Osteoblast (primary cell): Measurements from ENCODE around the gene DHRS13. TPM values are rescaled to one million over a fixed set of nuclear protein-coding genes. Genes with fewer than 3 reads are reported as not detected.
"Not testable (repeated sequence)": the region's sequence is repeated elsewhere in the genome, so short reads cannot be mapped to it uniquely, and the experiment has no call there.

Source experiments
- DNase-seq: peaks from one replicate; pipeline ENCODE4 v3.0.0; 2011; ENCODE audit warnings: low spot score, mixed read lengths; ENCODE audit not compliant: insufficient read length; ENCODE audit errors: missing footprints
- H2AFZ ChIP-seq: 2 replicates; pipeline ENCODE4 v1.6.0; 2011; ENCODE audit warnings: mild to moderate bottlenecking, low read length
- H3K27ac ChIP-seq: 2 replicates; pipeline ENCODE4 v1.5.1; 2011; ENCODE audit warnings: mild to moderate bottlenecking, low read depth, low read length, moderate library complexity
- H3K27me3 ChIP-seq: 2 replicates; pipeline ENCODE4 v1.6.0; 2012; ENCODE audit warnings: mild to moderate bottlenecking, control low read depth, inconsistent platforms, low read length, moderate library complexity; ENCODE audit not compliant: insufficient read depth
- H3K36me3 ChIP-seq: 2 replicates; pipeline ENCODE4 v1.5.1; 2011; ENCODE audit warnings: mild to moderate bottlenecking, low read length, control low read depth, moderate library complexity; ENCODE audit not compliant: insufficient read depth
- H3K4me1 ChIP-seq: 2 replicates; pipeline ENCODE4 v1.5.1; 2011; ENCODE audit warnings: mild to moderate bottlenecking, low read length, control low read depth, moderate library complexity; ENCODE audit not compliant: insufficient read depth
- H3K4me2 ChIP-seq: 2 replicates; pipeline ENCODE4 v1.6.0; 2011; ENCODE audit warnings: mild to moderate bottlenecking, low read length; ENCODE audit not compliant: insufficient read depth
- H3K4me3 ChIP-seq: fragments of 200-600 bp; sonication (generic); 3 replicates; pipeline ENCODE4 v1.5.1; 2012; ENCODE audit warnings: mild to moderate bottlenecking, low read length, inconsistent platforms; ENCODE audit not compliant: insufficient read depth
- H3K79me2 ChIP-seq: 2 replicates; pipeline ENCODE4 v1.6.0; 2012; ENCODE audit warnings: mild to moderate bottlenecking, low read length, control low read depth, inconsistent platforms; ENCODE audit not compliant: insufficient read depth
- H3K9me3 ChIP-seq: 2 replicates; pipeline ENCODE4 v1.5.1; 2011; ENCODE audit warnings: low read depth, low read length, control low read depth
- H4K20me1 ChIP-seq: 2 replicates; pipeline ENCODE4 v1.6.0; 2012; ENCODE audit warnings: mild to moderate bottlenecking, low read length, control low read depth; ENCODE audit not compliant: insufficient read depth
- CTCF ChIP-seq: IDR thresholded peaks from 2 replicates; pipeline ENCODE4 v1.5.1; 2011; ENCODE audit warnings: mild to moderate bottlenecking, low read depth, low read length, moderate library complexity; ENCODE audit errors: extremely low read depth
- total RNA-seq: library from RNA; depleted of rRNA; stranded (reverse); fragments of >200 nt; gene quantifications from 2 replicates; pipeline ENCODE4 v1.2.3, GENCODE V29; 2012

DHRS13 gene
- total RNA-seq, 1 donor: 6.2 TPM

GRCh38 chr17:28940142-28940541 is 37.3 kb upstream of the DHRS13 start:
- peaks cover 14% of the 10 kb centered on the region for H3K36me3 ChIP-seq
- H3K4me3 ChIP-seq: no peak overlapping the region
- H4K20me1 ChIP-seq: peaks cover 76% of the 10 kb centered on the region
- H2AFZ ChIP-seq: no peak overlapping the region
- H3K27me3 ChIP-seq: no peaks in the 10 kb centered on the region
- DNase-seq: no peak
- no peak overlapping the region for H3K27ac ChIP-seq
- TF ChIP-seq CTCF: no peak
- peaks cover 30% of the 10 kb centered on the region for H3K4me1 ChIP-seq
- no peak overlapping the region for H3K4me2 ChIP-seq
- H3K9me3 ChIP-seq: no peaks in the 10 kb centered on the region
- H3K79me2 ChIP-seq: peaks cover 100% of the 10 kb centered on the region

DNA sequence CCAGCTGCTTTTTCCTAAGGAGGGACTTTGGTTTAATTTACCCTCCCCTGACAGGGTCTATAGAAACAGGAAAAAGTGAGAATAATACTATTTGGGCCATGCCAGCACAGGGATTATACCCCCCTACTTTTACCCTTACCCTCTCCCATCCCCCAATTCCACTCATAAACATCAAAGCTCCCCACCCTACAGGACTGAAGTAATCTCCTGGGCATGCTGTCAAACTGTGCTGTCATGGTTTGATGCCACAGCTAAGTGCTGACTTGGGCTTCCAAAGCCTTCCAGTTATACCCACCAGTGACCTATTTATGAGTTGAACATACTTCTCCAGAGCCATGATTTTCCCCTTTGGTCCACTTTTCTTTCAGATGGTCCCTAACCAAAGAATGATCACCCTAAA is 35.7 kb upstream of the DHRS13 start:
- Histone ChIP-seq H3K4me3 (no peak overlapping the region), H3K79me2 (peaks cover 98% of the 10 kb centered on the region), H3K4me2 (no peak overlapping the region), H2AFZ (no peak overlapping the region), H4K20me1 (peaks cover 81% of the 10 kb centered on the region), H3K4me1 (peaks cover 25% of the 10 kb centered on the region), H3K27ac (peak overlapping the region; percentile 32), H3K36me3 (peaks cover 14% of the 10 kb centered on the region), H3K9me3 (no peaks in the 10 kb centered on the region), H3K27me3 (no peaks in the 10 kb centered on the region)
- DNase-seq: no peak
- no peak for TF ChIP-seq CTCF

DNA sequence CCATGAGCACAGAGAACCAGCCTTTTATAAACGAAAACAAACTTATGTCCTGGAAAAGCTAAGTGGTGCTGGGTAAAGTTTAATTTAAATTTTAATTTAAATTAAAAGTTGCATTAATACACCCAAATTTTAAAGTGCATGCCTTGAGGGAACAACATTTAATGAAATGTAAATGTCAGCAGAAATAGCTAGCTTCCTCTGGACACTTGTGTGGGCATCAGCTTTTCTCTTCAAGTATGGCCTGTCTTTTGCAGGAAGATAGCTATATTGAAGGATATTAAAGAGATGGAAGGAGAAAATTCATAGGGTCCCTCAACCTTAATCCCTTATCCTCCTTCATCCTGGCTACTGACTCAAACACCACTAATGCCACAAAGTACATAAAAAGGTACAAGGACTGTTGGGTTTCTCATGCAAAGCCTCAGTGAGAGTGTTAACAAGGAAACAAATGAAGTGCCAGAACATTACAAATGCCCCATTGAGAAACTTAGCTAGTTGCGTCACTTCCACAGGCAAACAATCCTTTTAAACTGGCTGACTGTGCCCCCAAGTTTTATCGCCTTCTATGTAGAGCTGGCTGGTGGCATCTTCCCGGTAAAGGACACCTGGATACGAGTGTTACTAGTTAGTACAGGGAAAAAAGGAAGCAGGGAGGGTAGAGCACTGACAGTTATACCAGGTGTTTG is 34.3 kb upstream of the DHRS13 start:
- Histone ChIP-seq H3K36me3 (peaks cover 6% of the 10 kb centered on the region), H3K4me2 (no peak overlapping the region), H3K4me3 (no peak overlapping the region), H4K20me1 (peaks cover 82% of the 10 kb centered on the region), H3K27me3 (no peaks in the 10 kb centered on the region), H3K4me1 (peaks cover 25% of the 10 kb centered on the region), H2AFZ (no peak overlapping the region), H3K79me2 (peaks cover 98% of the 10 kb centered on the region), H3K27ac (peak overlapping the region; percentile 67), H3K9me3 (no peaks in the 10 kb centered on the region)
- DNase-seq: no peak
- TF ChIP-seq CTCF: no peak

- Histone ChIP-seq H3K36me3 (peaks cover 6% of the 10 kb centered on the region), H2AFZ (no peak overlapping the region), H3K27ac (no peak overlapping the region), H3K4me3 (no peak overlapping the region), H4K20me1 (peaks cover 76% of the 10 kb centered on the region), H3K4me2 (no peak overlapping the region), H3K79me2 (peaks cover 98% of the 10 kb centered on the region), H3K4me1 (peaks cover 25% of the 10 kb centered on the region), H3K27me3 (no peaks in the 10 kb centered on the region), H3K9me3 (no peaks in the 10 kb centered on the region)
- DNase-seq: no peak
- TF ChIP-seq CTCF: no peak
Measured at GRCh38 chr17:28935744-28936460, 33.0 kb upstream of the DHRS13 start.

DNA sequence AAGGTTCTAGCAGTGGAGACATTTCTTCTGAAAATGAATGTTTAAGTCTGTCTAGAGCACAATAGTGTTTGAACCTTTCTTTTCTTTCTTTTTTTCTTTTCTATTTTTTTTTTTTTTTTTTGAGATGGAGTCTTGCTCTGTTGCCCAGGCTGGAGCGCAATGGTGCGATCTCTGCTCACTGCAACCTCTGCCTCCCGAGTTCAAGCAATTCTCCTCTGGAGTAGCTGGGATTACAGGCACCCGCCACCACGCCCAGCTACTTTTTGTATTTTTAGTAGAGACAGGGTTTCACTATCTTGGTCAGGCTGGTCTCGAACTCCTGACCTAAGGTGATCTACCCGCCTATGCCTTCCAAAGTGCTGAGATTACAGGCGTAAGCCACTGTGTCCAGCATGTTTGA is 31.6 kb upstream of the DHRS13 start:
- peaks cover 73% of the 10 kb centered on the region for H4K20me1 ChIP-seq

More for the DNA sequence above, 31.6 kb upstream of the DHRS13 start:
- not testable (repeated sequence) for H3K4me2 ChIP-seq, H3K27me3 ChIP-seq, H3K27ac ChIP-seq, H3K36me3 ChIP-seq, H3K4me3 ChIP-seq, DNase-seq, H2AFZ ChIP-seq, H3K9me3 ChIP-seq
- Histone ChIP-seq H3K4me1 (peaks cover 21% of the 10 kb centered on the region), H3K79me2 (peaks cover 98% of the 10 kb centered on the region)
